ENCODE measurements around the gene SOCS6.

SOCS6 gene

GRCh38 chr18:70308555-70309294 is 19.9 kb downstream of the SOCS6 start:
- Histone ChIP-seq H3K9me3 (ENCODE audit: control insufficient read depth in 1 of 2, low read length in 2 of 2) (no peaks in the 10 kb centered on the region), H3K4me1 (ENCODE audit: control insufficient read depth in 1 of 2, insufficient read depth in 2 of 2, low read length in 2 of 2) (peaks cover 0 to 14% of the 10 kb centered on the region in 2 donors), H3K4me3 (ENCODE audit: low read depth in 1 of 2, low read length in 2 of 2) (no peak overlapping the region), H3K27ac (ENCODE audit: low read length) (no peak overlapping the region), H3K27me3 (ENCODE audit: low read depth, low read length) (no peaks in the 10 kb centered on the region), H3K36me3 (ENCODE audit: control insufficient read depth in 1 of 2, insufficient read depth in 2 of 2, low read length in 2 of 2) (no peaks in the 10 kb centered on the region)

- H3K36me3 ChIP-seq (ENCODE audit: control insufficient read depth in 1 of 2, insufficient read depth in 2 of 2, low read length in 2 of 2) = no peaks in the 10 kb centered on the region
- no peaks in the 10 kb centered on the region for H3K9me3 ChIP-seq (ENCODE audit: control insufficient read depth in 1 of 2, low read length in 2 of 2)
- no peaks in the 10 kb centered on the region for H3K27me3 ChIP-seq (ENCODE audit: low read depth, low read length)
- H3K27ac ChIP-seq (ENCODE audit: low read length) = no peak overlapping the region
- no peak overlapping the region for H3K4me3 ChIP-seq (ENCODE audit: low read depth in 1 of 2, low read length in 2 of 2)
- H3K4me1 ChIP-seq (ENCODE audit: control insufficient read depth in 1 of 2, insufficient read depth in 2 of 2, low read length in 2 of 2) = peaks cover 0 to 14% of the 10 kb centered on the region in 2 donors
Measured at GRCh38 chr18:70310560-70311320, 21.9 kb downstream of the SOCS6 start.

GRCh38 chr18:70311726-70312125 is 22.9 kb downstream of the SOCS6 start:
- no peak overlapping the region for H3K4me3 ChIP-seq (ENCODE audit: low read depth in 1 of 2, low read length in 2 of 2)
- H3K4me1 ChIP-seq (ENCODE audit: control insufficient read depth in 1 of 2, insufficient read depth in 2 of 2, low read length in 2 of 2) = peaks cover 0 to 14% of the 10 kb centered on the region in 2 donors
- H3K27ac ChIP-seq (ENCODE audit: low read length) = no peak overlapping the region
- H3K9me3 ChIP-seq (ENCODE audit: control insufficient read depth in 1 of 2, low read length in 2 of 2) = no peaks in the 10 kb centered on the region
- H3K36me3 ChIP-seq (ENCODE audit: control insufficient read depth in 1 of 2, insufficient read depth in 2 of 2, low read length in 2 of 2) = no peaks in the 10 kb centered on the region
- no peaks in the 10 kb centered on the region for H3K27me3 ChIP-seq (ENCODE audit: low read depth, low read length)

GRCh38 chr18:70313640-70314039 is 24.8 kb downstream of the SOCS6 start:
- Histone ChIP-seq H3K9me3 (ENCODE audit: control insufficient read depth in 1 of 2, low read length in 2 of 2) (no peaks in the 10 kb centered on the region), H3K4me1 (ENCODE audit: control insufficient read depth in 1 of 2, insufficient read depth in 2 of 2, low read length in 2 of 2) (peaks cover 0 to 14% of the 10 kb centered on the region in 2 donors), H3K27ac (ENCODE audit: low read length) (no peak overlapping the region)

GRCh38 chr18:70314151-70314782 is 25.4 kb downstream of the SOCS6 start:
- no peaks in the 10 kb centered on the region for H3K9me3 ChIP-seq (ENCODE audit: control insufficient read depth in 1 of 2, low read length in 2 of 2)
- H3K27me3 ChIP-seq (ENCODE audit: low read depth, low read length) = no peaks in the 10 kb centered on the region
- H3K36me3 ChIP-seq (ENCODE audit: control insufficient read depth in 1 of 2, insufficient read depth in 2 of 2, low read length in 2 of 2) = no peaks in the 10 kb centered on the region
- peaks cover 0 to 14% of the 10 kb centered on the region in 2 donors for H3K4me1 ChIP-seq (ENCODE audit: control insufficient read depth in 1 of 2, insufficient read depth in 2 of 2, low read length in 2 of 2)
- H3K27ac ChIP-seq (ENCODE audit: low read length) = no peak overlapping the region
- no peak overlapping the region for H3K4me3 ChIP-seq (ENCODE audit: low read depth in 1 of 2, low read length in 2 of 2)

More at GRCh38 chr18:70313640-70314039, 24.8 kb downstream of the SOCS6 start:
- no peaks in the 10 kb centered on the region for H3K27me3 ChIP-seq (ENCODE audit: low read depth, low read length)
- no peaks in the 10 kb centered on the region for H3K36me3 ChIP-seq (ENCODE audit: control insufficient read depth in 1 of 2, insufficient read depth in 2 of 2, low read length in 2 of 2)
- H3K4me3 ChIP-seq (ENCODE audit: low read depth in 1 of 2, low read length in 2 of 2) = no peak overlapping the region

GRCh38 chr18:70319187-70319586 is 30.3 kb downstream of the SOCS6 start:
- H3K4me3 ChIP-seq (ENCODE audit: low read depth in 1 of 2, low read length in 2 of 2) = no peak overlapping the region
- H3K27me3 ChIP-seq (ENCODE audit: low read depth, low read length) = no peaks in the 10 kb centered on the region
- no peaks in the 10 kb centered on the region for H3K36me3 ChIP-seq (ENCODE audit: control insufficient read depth in 1 of 2, insufficient read depth in 2 of 2, low read length in 2 of 2)
- H3K9me3 ChIP-seq (ENCODE audit: control insufficient read depth in 1 of 2, low read length in 2 of 2) = no peaks in the 10 kb centered on the region
- no peak overlapping the region for H3K27ac ChIP-seq (ENCODE audit: low read length)
- H3K4me1 ChIP-seq (ENCODE audit: control insufficient read depth in 1 of 2, insufficient read depth in 2 of 2, low read length in 2 of 2) = peaks cover 0 to 4% of the 10 kb centered on the region in 2 donors

- Histone ChIP-seq H3K27ac (ENCODE audit: low read length) (no peak overlapping the region), H3K4me3 (ENCODE audit: low read depth in 1 of 2, low read length in 2 of 2) (no peak overlapping the region), H3K9me3 (ENCODE audit: control insufficient read depth in 1 of 2, low read length in 2 of 2) (no peaks in the 10 kb centered on the region), H3K36me3 (ENCODE audit: control insufficient read depth in 1 of 2, insufficient read depth in 2 of 2, low read length in 2 of 2) (peaks cover 13 to 19% of the 10 kb centered on the region in 2 donors), H3K27me3 (ENCODE audit: low read depth, low read length) (no peaks in the 10 kb centered on the region), H3K4me1 (ENCODE audit: control insufficient read depth in 1 of 2, insufficient read depth in 2 of 2, low read length in 2 of 2) (peaks cover 0 to 4% of the 10 kb centered on the region in 2 donors)
Measured at GRCh38 chr18:70321616-70322015, 32.8 kb downstream of the SOCS6 start.

GRCh38 chr18:70322385-70322784 is 33.5 kb downstream of the SOCS6 start:
- H3K9me3 ChIP-seq (ENCODE audit: control insufficient read depth in 1 of 2, low read length in 2 of 2) = no peaks in the 10 kb centered on the region
- H3K36me3 ChIP-seq (ENCODE audit: control insufficient read depth in 1 of 2, insufficient read depth in 2 of 2, low read length in 2 of 2) = peaks cover 13 to 19% of the 10 kb centered on the region in 2 donors
- H3K4me3 ChIP-seq (ENCODE audit: low read depth in 1 of 2, low read length in 2 of 2) = no peak overlapping the region
- H3K4me1 ChIP-seq (ENCODE audit: control insufficient read depth in 1 of 2, insufficient read depth in 2 of 2, low read length in 2 of 2) = peaks cover 0 to 4% of the 10 kb centered on the region in 2 donors
- H3K27me3 ChIP-seq (ENCODE audit: low read depth, low read length) = no peaks in the 10 kb centered on the region
- no peak overlapping the region for H3K27ac ChIP-seq (ENCODE audit: low read length)

GRCh38 chr18:70322928-70323327 is 34.1 kb downstream of the SOCS6 start:
- H3K36me3 ChIP-seq (ENCODE audit: control insufficient read depth in 1 of 2, insufficient read depth in 2 of 2, low read length in 2 of 2) = peaks cover 13 to 19% of the 10 kb centered on the region in 2 donors
- H3K27me3 ChIP-seq (ENCODE audit: low read depth, low read length) = no peaks in the 10 kb centered on the region
- no peak overlapping the region for H3K27ac ChIP-seq (ENCODE audit: low read length)
- H3K9me3 ChIP-seq (ENCODE audit: control insufficient read depth in 1 of 2, low read length in 2 of 2) = no peaks in the 10 kb centered on the region
- peaks cover 0 to 4% of the 10 kb centered on the region in 2 donors for H3K4me1 ChIP-seq (ENCODE audit: control insufficient read depth in 1 of 2, insufficient read depth in 2 of 2, low read length in 2 of 2)
- no peak overlapping the region for H3K4me3 ChIP-seq (ENCODE audit: low read depth in 1 of 2, low read length in 2 of 2)

- H3K4me3 ChIP-seq (ENCODE audit: low read depth in 1 of 2, low read length in 2 of 2) = no peak overlapping the region
- no peaks in the 10 kb centered on the region for H3K27me3 ChIP-seq (ENCODE audit: low read depth, low read length)
- H3K4me1 ChIP-seq (ENCODE audit: control insufficient read depth in 1 of 2, insufficient read depth in 2 of 2, low read length in 2 of 2) = peaks cover 0 to 10% of the 10 kb centered on the region in 2 donors
- no peak overlapping the region for H3K27ac ChIP-seq (ENCODE audit: low read length)
- no peaks in the 10 kb centered on the region for H3K9me3 ChIP-seq (ENCODE audit: control insufficient read depth in 1 of 2, low read length in 2 of 2)
- peaks cover 13 to 19% of the 10 kb centered on the region in 2 donors for H3K36me3 ChIP-seq (ENCODE audit: control insufficient read depth in 1 of 2, insufficient read depth in 2 of 2, low read length in 2 of 2)
Measured at GRCh38 chr18:70324897-70325296, 36.1 kb downstream of the SOCS6 start.

GRCh38 chr18:70326255-70326654 is 37.4 kb downstream of the SOCS6 start:
- Histone ChIP-seq H3K4me3 (ENCODE audit: low read depth in 1 of 2, low read length in 2 of 2) (no peak overlapping the region), H3K27me3 (ENCODE audit: low read depth, low read length) (no peaks in the 10 kb centered on the region), H3K27ac (ENCODE audit: low read length) (no peak overlapping the region), H3K36me3 (ENCODE audit: control insufficient read depth in 1 of 2, insufficient read depth in 2 of 2, low read length in 2 of 2) (peaks cover 13 to 19% of the 10 kb centered on the region in 2 donors), H3K4me1 (ENCODE audit: control insufficient read depth in 1 of 2, insufficient read depth in 2 of 2, low read length in 2 of 2) (peaks cover 0 to 10% of the 10 kb centered on the region in 2 donors), H3K9me3 (ENCODE audit: control insufficient read depth in 1 of 2, low read length in 2 of 2) (no peaks in the 10 kb centered on the region)

Measured in muscle layer of duodenum (tissue), 2 donors.